ENCODE results near the gene PCSK9. TPM values are rescaled to one million over a fixed set of nuclear protein-coding genes. Genes with fewer than 3 reads are reported as not detected.

Gene PCSK9
- total and polyA plus RNA-seq, 2 donors: 0.05 to 0.09 TPM

GRCh38 chr1:55060133-55060999, 21.0 kb downstream of the PCSK9 start:
- H3K9me3 ChIP-seq (ENCODE audit: control insufficient read depth in 2 of 2, insufficient read depth in 1 of 2, low read length in 1 of 2): no peaks in the 10 kb centered on the region
- no peaks in the 10 kb centered on the region for H3K36me3 ChIP-seq (ENCODE audit: control insufficient read depth in 2 of 2, insufficient read depth in 2 of 2, low read length in 1 of 2)
- WGBS: 95% methylated on average over 14 of the region's 14 CpGs

GRCh38 chr1:55061000-55061705, 21.8 kb downstream of the PCSK9 start:
- Histone ChIP-seq H3K4me3 (ENCODE audit: low read length in 2 of 2) (no peak overlapping the region), H3K27ac (ENCODE audit: low read depth in 1 of 2, low read length in 1 of 2) (no peak overlapping the region), H3K9me3 (ENCODE audit: control insufficient read depth in 2 of 2, insufficient read depth in 1 of 2, low read length in 1 of 2) (no peaks in the 10 kb centered on the region), H3K36me3 (ENCODE audit: control insufficient read depth in 2 of 2, insufficient read depth in 2 of 2, low read length in 1 of 2) (peaks cover 0 to 2% of the 10 kb centered on the region in 2 donors), H3K27me3 (ENCODE audit: control insufficient read depth in 2 of 2, insufficient read depth in 1 of 2, low read length in 1 of 2) (no peaks in the 10 kb centered on the region), H3K4me1 (ENCODE audit: control insufficient read depth in 2 of 2, insufficient read depth in 2 of 2, low read length in 2 of 2) (no peaks in the 10 kb centered on the region)
- no peak for DNase-seq (ENCODE audit: low read depth in 6 of 9, low spot score in 9 of 9)
- 89% methylated on average over 13 of the region's 13 CpGs for WGBS

More at GRCh38 chr1:55060133-55060999, 21.0 kb downstream of the PCSK9 start:
- no peak overlapping the region for H3K4me3 ChIP-seq (ENCODE audit: low read length in 2 of 2)
- DNase-seq (ENCODE audit: low read depth in 6 of 9, low spot score in 9 of 9): no peak
- H3K27me3 ChIP-seq (ENCODE audit: control insufficient read depth in 2 of 2, insufficient read depth in 1 of 2, low read length in 1 of 2): no peaks in the 10 kb centered on the region
- no peak overlapping the region for H3K27ac ChIP-seq (ENCODE audit: low read depth in 1 of 2, low read length in 1 of 2)
- no peaks in the 10 kb centered on the region for H3K4me1 ChIP-seq (ENCODE audit: control insufficient read depth in 2 of 2, insufficient read depth in 2 of 2, low read length in 2 of 2)

GRCh38 chr1:55061706-55062321, 22.5 kb downstream of the PCSK9 start:
- no peak for DNase-seq (ENCODE audit: low read depth in 6 of 9, low spot score in 9 of 9)
- no peak overlapping the region for H3K4me3 ChIP-seq (ENCODE audit: low read length in 2 of 2)
- H3K9me3 ChIP-seq (ENCODE audit: control insufficient read depth in 2 of 2, insufficient read depth in 1 of 2, low read length in 1 of 2): no peaks in the 10 kb centered on the region
- H3K27me3 ChIP-seq (ENCODE audit: control insufficient read depth in 2 of 2, insufficient read depth in 1 of 2, low read length in 1 of 2): no peaks in the 10 kb centered on the region
- no peaks in the 10 kb centered on the region for H3K4me1 ChIP-seq (ENCODE audit: control insufficient read depth in 2 of 2, insufficient read depth in 2 of 2, low read length in 2 of 2)
- no peak overlapping the region for H3K27ac ChIP-seq (ENCODE audit: low read depth in 1 of 2, low read length in 1 of 2)
- 96% methylated on average over 4 of the region's 4 CpGs for WGBS
- H3K36me3 ChIP-seq (ENCODE audit: control insufficient read depth in 2 of 2, insufficient read depth in 2 of 2, low read length in 1 of 2): peaks cover 3 to 9% of the 10 kb centered on the region in 2 donors

- DNase-seq (ENCODE audit: low read depth in 6 of 9, low spot score in 9 of 9): no peak
- Histone ChIP-seq H3K27ac (ENCODE audit: low read depth in 1 of 2, low read length in 1 of 2) (no peak overlapping the region), H3K36me3 (ENCODE audit: control insufficient read depth in 2 of 2, insufficient read depth in 2 of 2, low read length in 1 of 2) (peaks cover 10 to 18% of the 10 kb centered on the region in 2 donors), H3K4me1 (ENCODE audit: control insufficient read depth in 2 of 2, insufficient read depth in 2 of 2, low read length in 2 of 2) (no peaks in the 10 kb centered on the region), H3K9me3 (ENCODE audit: control insufficient read depth in 2 of 2, insufficient read depth in 1 of 2, low read length in 1 of 2) (no peaks in the 10 kb centered on the region), H3K4me3 (ENCODE audit: low read length in 2 of 2) (no peak overlapping the region), H3K27me3 (ENCODE audit: control insufficient read depth in 2 of 2, insufficient read depth in 1 of 2, low read length in 1 of 2) (no peaks in the 10 kb centered on the region)
- 96% methylated on average over 29 of the region's 29 CpGs for WGBS
Measured at GRCh38 chr1:55062801-55063576, 23.6 kb downstream of the PCSK9 start.

- H3K36me3 ChIP-seq (ENCODE audit: control insufficient read depth in 2 of 2, insufficient read depth in 2 of 2, low read length in 1 of 2): peaks cover 11 to 20% of the 10 kb centered on the region in 2 donors
- 96% methylated on average over 9 of the region's 9 CpGs for WGBS
- no peaks in the 10 kb centered on the region for H3K9me3 ChIP-seq (ENCODE audit: control insufficient read depth in 2 of 2, insufficient read depth in 1 of 2, low read length in 1 of 2)
- H3K4me3 ChIP-seq (ENCODE audit: low read length in 2 of 2): no peak overlapping the region
- H3K27me3 ChIP-seq (ENCODE audit: control insufficient read depth in 2 of 2, insufficient read depth in 1 of 2, low read length in 1 of 2): no peaks in the 10 kb centered on the region
- H3K4me1 ChIP-seq (ENCODE audit: control insufficient read depth in 2 of 2, insufficient read depth in 2 of 2, low read length in 2 of 2): no peaks in the 10 kb centered on the region
- no peak overlapping the region for H3K27ac ChIP-seq (ENCODE audit: low read depth in 1 of 2, low read length in 1 of 2)
- no peak for DNase-seq (ENCODE audit: low read depth in 6 of 9, low spot score in 9 of 9)
Measured at GRCh38 chr1:55063577-55063942, 24.2 kb downstream of the PCSK9 start.

- H3K27ac ChIP-seq (ENCODE audit: low read depth in 1 of 2, low read length in 1 of 2): no peak overlapping the region
- 83% methylated on average over 12 of the region's 12 CpGs for WGBS
Measured at GRCh38 chr1:55064071-55064581, 24.8 kb downstream of the PCSK9 start.

GRCh38 chr1:55064861-55065263, 25.5 kb downstream of the PCSK9 start:
- Histone ChIP-seq H3K27me3 (ENCODE audit: control insufficient read depth in 2 of 2, insufficient read depth in 1 of 2, low read length in 1 of 2) (no peaks in the 10 kb centered on the region), H3K9me3 (ENCODE audit: control insufficient read depth in 2 of 2, insufficient read depth in 1 of 2, low read length in 1 of 2) (no peaks in the 10 kb centered on the region), H3K36me3 (ENCODE audit: control insufficient read depth in 2 of 2, insufficient read depth in 2 of 2, low read length in 1 of 2) (peaks cover 23 to 30% of the 10 kb centered on the region in 2 donors), H3K4me3 (ENCODE audit: low read length in 2 of 2) (no peak overlapping the region), H3K4me1 (ENCODE audit: control insufficient read depth in 2 of 2, insufficient read depth in 2 of 2, low read length in 2 of 2) (peaks cover 0 to 5% of the 10 kb centered on the region in 2 donors), H3K27ac (ENCODE audit: low read depth in 1 of 2, low read length in 1 of 2) (no peak overlapping the region)
- DNase-seq (ENCODE audit: low read depth in 6 of 9, low spot score in 9 of 9): no peak
- 93% methylated on average over 2 of the region's 2 CpGs for WGBS

More at GRCh38 chr1:55064071-55064581, 24.8 kb downstream of the PCSK9 start:
- H3K9me3 ChIP-seq (ENCODE audit: control insufficient read depth in 2 of 2, insufficient read depth in 1 of 2, low read length in 1 of 2): no peaks in the 10 kb centered on the region
- DNase-seq (ENCODE audit: low read depth in 6 of 9, low spot score in 9 of 9): no peak
- no peaks in the 10 kb centered on the region for H3K4me1 ChIP-seq (ENCODE audit: control insufficient read depth in 2 of 2, insufficient read depth in 2 of 2, low read length in 2 of 2)
- H3K36me3 ChIP-seq (ENCODE audit: control insufficient read depth in 2 of 2, insufficient read depth in 2 of 2, low read length in 1 of 2): peaks cover 15 to 25% of the 10 kb centered on the region in 2 donors
- H3K4me3 ChIP-seq (ENCODE audit: low read length in 2 of 2): no peak overlapping the region
- H3K27me3 ChIP-seq (ENCODE audit: control insufficient read depth in 2 of 2, insufficient read depth in 1 of 2, low read length in 1 of 2): no peaks in the 10 kb centered on the region

GRCh38 chr1:55065648-55066047, 26.3 kb downstream of the PCSK9 start:
- Histone ChIP-seq H3K36me3 (ENCODE audit: control insufficient read depth in 2 of 2, insufficient read depth in 2 of 2, low read length in 1 of 2) (peaks cover 31 to 37% of the 10 kb centered on the region in 2 donors), H3K4me1 (ENCODE audit: control insufficient read depth in 2 of 2, insufficient read depth in 2 of 2, low read length in 2 of 2) (peaks cover 0 to 12% of the 10 kb centered on the region in 2 donors), H3K4me3 (ENCODE audit: low read length in 2 of 2) (no peak overlapping the region), H3K9me3 (ENCODE audit: control insufficient read depth in 2 of 2, insufficient read depth in 1 of 2, low read length in 1 of 2) (no peaks in the 10 kb centered on the region), H3K27ac (ENCODE audit: low read depth in 1 of 2, low read length in 1 of 2) (no peak overlapping the region), H3K27me3 (ENCODE audit: control insufficient read depth in 2 of 2, insufficient read depth in 1 of 2, low read length in 1 of 2) (no peaks in the 10 kb centered on the region)
- WGBS: 93% methylated on average over 4 of the region's 4 CpGs
- no peak for DNase-seq (ENCODE audit: low read depth in 6 of 9, low spot score in 9 of 9)

All from thymus (tissue), 11 donors.